HepG2 (cell line): ENCODE data around the gene SLC5A4. TPM values are rescaled to one million over a fixed set of nuclear protein-coding genes. Genes with fewer than 3 reads are reported as not detected.
A peak's percentile ranks its signal among the peaks of the same experiment; 100 is the strongest.

Source experiments
- ATAC-seq: fragments of 200-7000 bp; cut with Tn5 transposase; 3 replicates; pipeline ENCODE4 v1.9.1; 2020; ENCODE audit warnings: mild to moderate bottlenecking, moderate library complexity
- BruUV-seq: library from RNA; stranded (reverse); fragments of 400-500 nt; replicated peaks from 2 replicates; lab custom pipeline; 2021; lab: Mats Ljungman, UMichigan
- CTCF ChIA-PET: fragments of 300-600 bp; formaldehyde crosslinking; extraction: SDS; loops from one replicate; lab custom pipeline; 2021; ENCODE audit warnings: low total read pairs, inconsistent platforms, low intra/inter-chr PET ratio; lab: Yijun Ruan, JAX
- POLR2A ChIA-PET: fragments of 350-600 bp; sonication (Branson Sonifier 250); formaldehyde crosslinking; loops from one replicate; lab custom pipeline; 2020; ENCODE audit warnings: antibody characterized with exemption, inconsistent platforms; lab: Yijun Ruan, JAX
- DNase-seq: peaks from one replicate; pipeline ENCODE4 v3.0.0-alpha.2; 2015; ENCODE audit warnings: low spot score
- FAIRE-seq: peaks from 3 replicates; lab custom pipeline; 2011; peaks lifted over from hg19 to GRCh38; lab: Jason Lieb, UNC
- H2AFZ ChIP-seq: one replicate; pipeline ENCODE4 v1.6.1; 2011; ENCODE audit warnings: low read length, inconsistent platforms
- H3K27ac ChIP-seq: fragments of 300-600 bp; 3 replicates; pipeline ENCODE4 v1.8.0; 2011; ENCODE audit warnings: mixed run types, mild to moderate bottlenecking, mixed read lengths, low read length, inconsistent platforms; ENCODE audit not compliant: insufficient read depth; ENCODE audit errors: extremely low read length
- H3K27me3 ChIP-seq, 2 experiments: fragments of 200-600 bp in 1 of 2; 2 replicates in 1 of 2; 3 replicates in 1 of 2; pipeline versions ENCODE4 v1.6.0 to v1.8.0; 2011; ENCODE audit warnings: low read length in 2 of 2, mild to moderate bottlenecking in 2 of 2, moderate library complexity in 2 of 2, inconsistent platforms in 1 of 2; ENCODE audit not compliant: insufficient read depth in 2 of 2, control insufficient read depth in 1 of 2
- H3K36me3 ChIP-seq, 2 experiments: fragments of 200-600 bp in 1 of 2; replicated peaks in 1 of 2; 2 replicates in 1 of 2; 3 replicates in 1 of 2; pipeline versions ENCODE4 v1.5.1 to v1.8.0; 2011; ENCODE audit warnings: low read length in 2 of 2, inconsistent platforms in 1 of 2; ENCODE audit not compliant: insufficient read depth in 2 of 2, control insufficient read depth in 1 of 2
- H3K4me1 ChIP-seq: 2 replicates; pipeline ENCODE4 v1.5.1; 2012; ENCODE audit warnings: low read length, inconsistent platforms; ENCODE audit not compliant: insufficient read depth
- H3K4me2 ChIP-seq: 2 replicates; pipeline ENCODE4 v1.6.0; 2011; ENCODE audit warnings: low read depth, low read length, inconsistent platforms
- H3K4me3 ChIP-seq, 3 experiments: fragments of 200-600 bp in 1 of 3; sonication (generic), shearing (Covaris generic) in 1 of 3; replicated peaks in 1 of 3; 2 replicates each; pipeline ENCODE4 v1.5.1; 2011 to 2016; ENCODE audit warnings: low read length in 3 of 3, inconsistent platforms in 2 of 3, low read depth in 2 of 3, mild to moderate bottlenecking in 2 of 3, control low read depth in 1 of 3, mixed read lengths in 1 of 3; ENCODE audit not compliant: insufficient read depth in 1 of 3
- H3K79me2 ChIP-seq: one replicate; pipeline ENCODE4 v1.6.1; 2011; ENCODE audit warnings: low read length, inconsistent platforms; ENCODE audit not compliant: insufficient read depth
- H3K9ac ChIP-seq: 2 replicates; pipeline ENCODE4 v1.6.0; 2011; ENCODE audit warnings: mild to moderate bottlenecking, low read depth, low read length, inconsistent platforms; ENCODE audit not compliant: insufficient read depth
- H3K9me3 ChIP-seq: 2 replicates; pipeline ENCODE4 v1.5.1; 2012; ENCODE audit warnings: mild to moderate bottlenecking, low read length
- H4K20me1 ChIP-seq: 2 replicates; pipeline ENCODE4 v1.6.0; 2011; ENCODE audit warnings: inconsistent platforms, mild to moderate bottlenecking, low read length, moderate library complexity; ENCODE audit not compliant: insufficient read depth
- AGO1 ChIP-seq: fragments of 200-400 bp; formaldehyde crosslinking; IDR thresholded peaks from 2 replicates; pipeline ENCODE4 v1.6.1; 2017; ENCODE audit warnings: mild to moderate bottlenecking, low read depth, low read length, moderate library complexity; ENCODE audit not compliant: poor library complexity, severe bottlenecking
- BATF2 ChIP-seq: sonication (generic); formaldehyde crosslinking; IDR thresholded peaks from 2 replicates; pipeline ENCODE4 v1.8.0; 2022; ENCODE audit warnings: mild to moderate bottlenecking, missing genetic modification reagents, moderate library complexity
- GATAD2A ChIP-seq: IDR thresholded peaks from 2 replicates; pipeline ENCODE4 v1.6.1; 2016
- RBFOX2 ChIP-seq: fragments of 200-400 bp; formaldehyde crosslinking; IDR thresholded peaks from 2 replicates; pipeline ENCODE4 v1.6.1; 2017; ENCODE audit warnings: low read depth, mild to moderate bottlenecking, low read length
- REPIN1 ChIP-seq: sonication (generic); formaldehyde crosslinking; IDR thresholded peaks from 2 replicates; pipeline ENCODE4 v1.8.0; 2022; ENCODE audit warnings: missing genetic modification reagents, low read depth, mild to moderate bottlenecking, borderline replicate concordance
- ZNF629 ChIP-seq: sonication (generic); formaldehyde crosslinking; conservative IDR thresholded peaks from 2 replicates; pipeline ENCODE4 v1.5.0; 2020; ENCODE audit warnings: missing genetic modification reagents
- ZNF709 ChIP-seq: sonication (generic); formaldehyde crosslinking; IDR thresholded peaks from 2 replicates; pipeline ENCODE4 v1.5.0; 2020; ENCODE audit warnings: mild to moderate bottlenecking, missing genetic modification reagents
- ZNF773 ChIP-seq: sonication (generic); formaldehyde crosslinking; IDR thresholded peaks from 2 replicates; pipeline ENCODE4 v1.4.0; 2020; ENCODE audit warnings: missing genetic modification reagents, borderline replicate concordance
- ZNF878 ChIP-seq: sonication (generic); formaldehyde crosslinking; IDR thresholded peaks from 2 replicates; pipeline ENCODE4 v1.8.1; 2023; ENCODE audit warnings: mild to moderate bottlenecking, missing genetic modification reagents, moderate library complexity
- WGBS: methylation state at CpG from one replicate; pipeline ENCODE4 v1.1.6; 2017; ENCODE audit warnings: low lambda C conversion rate; 5-methylcytosine and 5-hydroxymethylcytosine counted together
- in situ Hi-C: cut with HindIII; loops from 2 replicates; pipeline ENCODE4 v1.10.0; 2017; ENCODE audit warnings: low pct_unique_long_range_greater_than_20kb; ENCODE audit not compliant: extremely low pct_ligation_motif_present
- intact Hi-C: fragments of 100-400 bp; cut with micrococcal nuclease; formaldehyde crosslinking; loops from one replicate; pipeline ENCODE4 v1.10.0; 2022; ENCODE audit not compliant: unreplicated experiment
- polyA plus RNA-seq, 8 experiments: library from polyadenylated mRNA; depleted of rRNA in 3 of 8; stranded (reverse) in 7 of 8; unstranded in 1 of 8; fragments of >200 nt; fragmentation: Illumina TruSeq in 4 of 8; extraction: Trizol in 4 of 8; gene quantifications; 2 replicates each; pipeline versions ENCODE4 v1.2.1 to v1.2.3, GENCODE V29; 2011 to 2016; ENCODE audit warnings: low read depth in 4 of 8, missing spikeins in 1 of 8, mixed read lengths in 1 of 8; ENCODE audit not compliant: insufficient read depth in 1 of 8
- total RNA-seq, 5 experiments: library from RNA; depleted of rRNA; stranded (reverse); fragments of >200 nt; fragmentation: Illumina TruSeq; extraction: Trizol; gene quantifications; 2 replicates each; pipeline ENCODE4 v1.2.3, GENCODE V29; 2016; ENCODE audit warnings: low read depth in 1 of 5
- TF ChIP-seq, protein P1 (sequence below): sonication (generic); formaldehyde crosslinking; IDR thresholded peaks from 2 replicates; pipeline ENCODE4 v1.5.1; 2020; ENCODE audit warnings: mild to moderate bottlenecking, missing genetic modification reagents, moderate library complexity
- TF ChIP-seq, protein P2 (sequence below): sonication (generic); formaldehyde crosslinking; IDR thresholded peaks from 2 replicates; pipeline ENCODE4 v1.8.1; 2023; ENCODE audit warnings: mild to moderate bottlenecking, missing genetic modification reagents

The SLC5A4 gene
- total and polyA plus RNA-seq, 2 of the 13 experiments (the other 11 are each of a cell fraction or from before 2014, with no cell fraction given), result not detected

GRCh38 chr22:32204040-32204855 lies 50.9 kb downstream of the SLC5A4 start:
- in situ Hi-C loops, result loop anchor here (5.0 kb wide), 1 partner anchor 63 kb away; no protein-coding TSS in a partner anchor
- peak; percentile 9 for DNase-seq
- no peaks in the 10 kb centered on the region for H4K20me1 ChIP-seq
- 27% methylated on average over 18 of the region's 42 CpGs for WGBS
- CTCF ChIA-PET, result no interaction called here
- H3K9ac ChIP-seq, result no peak overlapping the region
- no TSS peak for BruUV-seq
- FAIRE-seq, result no peak
- no peaks in the 10 kb centered on the region for H3K9me3 ChIP-seq
- peak overlapping the region; percentile 66 for H3K4me2 ChIP-seq
- H3K4me1 ChIP-seq, result peaks cover 27% of the 10 kb centered on the region
- no peak overlapping the region for H3K27ac ChIP-seq
- POLR2A ChIA-PET, result no interaction called here
- peaks cover 0 to 3% of the 10 kb centered on the region in 2 experiments; a peak in 1 of 5 replicates for H3K27me3 ChIP-seq
- H3K36me3 ChIP-seq, result no peaks in the 10 kb centered on the region
- no peaks in the 10 kb centered on the region for H3K79me2 ChIP-seq
- H2AFZ ChIP-seq, result peak overlapping the region; percentile 35
- peak; percentile 16 for ATAC-seq
- peak overlapping the region; percentile 36 to 69 (median 37); a peak in 5 of 6 replicates for H3K4me3 ChIP-seq
- intact Hi-C loops, result no loop called here
- TF ChIP-seq AGO1 (no peak), RBFOX2 (no peak), ZNF629 (CRISPR knock-in tag) (no peak), GATAD2A (CRISPR knock-in tag) (no peak), BATF2 (CRISPR knock-in tag) (no peak), ZNF709 (CRISPR knock-in tag) (no peak), ZNF773 (CRISPR knock-in tag) (no peak), ZNF878 (no peak), REPIN1 (CRISPR knock-in tag) (0 out of 2 replicates have a peak, but pooled peaks have one; percentile 31)
- TF ChIP-seq, protein P1, sequence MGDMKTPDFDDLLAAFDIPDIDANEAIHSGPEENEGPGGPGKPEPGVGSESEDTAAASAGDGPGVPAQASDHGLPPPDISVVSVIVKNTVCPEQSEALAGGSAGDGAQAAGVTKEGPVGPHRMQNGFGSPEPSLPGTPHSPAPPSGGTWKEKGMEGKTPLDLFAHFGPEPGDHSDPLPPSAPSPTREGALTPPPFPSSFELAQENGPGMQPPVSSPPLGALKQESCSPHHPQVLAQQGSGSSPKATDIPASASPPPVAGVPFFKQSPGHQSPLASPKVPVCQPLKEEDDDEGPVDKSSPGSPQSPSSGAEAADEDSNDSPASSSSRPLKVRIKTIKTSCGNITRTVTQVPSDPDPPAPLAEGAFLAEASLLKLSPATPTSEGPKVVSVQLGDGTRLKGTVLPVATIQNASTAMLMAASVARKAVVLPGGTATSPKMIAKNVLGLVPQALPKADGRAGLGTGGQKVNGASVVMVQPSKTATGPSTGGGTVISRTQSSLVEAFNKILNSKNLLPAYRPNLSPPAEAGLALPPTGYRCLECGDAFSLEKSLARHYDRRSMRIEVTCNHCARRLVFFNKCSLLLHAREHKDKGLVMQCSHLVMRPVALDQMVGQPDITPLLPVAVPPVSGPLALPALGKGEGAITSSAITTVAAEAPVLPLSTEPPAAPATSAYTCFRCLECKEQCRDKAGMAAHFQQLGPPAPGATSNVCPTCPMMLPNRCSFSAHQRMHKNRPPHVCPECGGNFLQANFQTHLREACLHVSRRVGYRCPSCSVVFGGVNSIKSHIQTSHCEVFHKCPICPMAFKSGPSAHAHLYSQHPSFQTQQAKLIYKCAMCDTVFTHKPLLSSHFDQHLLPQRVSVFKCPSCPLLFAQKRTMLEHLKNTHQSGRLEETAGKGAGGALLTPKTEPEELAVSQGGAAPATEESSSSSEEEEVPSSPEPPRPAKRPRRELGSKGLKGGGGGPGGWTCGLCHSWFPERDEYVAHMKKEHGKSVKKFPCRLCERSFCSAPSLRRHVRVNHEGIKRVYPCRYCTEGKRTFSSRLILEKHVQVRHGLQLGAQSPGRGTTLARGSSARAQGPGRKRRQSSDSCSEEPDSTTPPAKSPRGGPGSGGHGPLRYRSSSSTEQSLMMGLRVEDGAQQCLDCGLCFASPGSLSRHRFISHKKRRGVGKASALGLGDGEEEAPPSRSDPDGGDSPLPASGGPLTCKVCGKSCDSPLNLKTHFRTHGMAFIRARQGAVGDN (CRISPR knock-in tag), result peak; percentile 63; the same call in 1 of the 2 replicates
- TF ChIP-seq, protein P2, sequence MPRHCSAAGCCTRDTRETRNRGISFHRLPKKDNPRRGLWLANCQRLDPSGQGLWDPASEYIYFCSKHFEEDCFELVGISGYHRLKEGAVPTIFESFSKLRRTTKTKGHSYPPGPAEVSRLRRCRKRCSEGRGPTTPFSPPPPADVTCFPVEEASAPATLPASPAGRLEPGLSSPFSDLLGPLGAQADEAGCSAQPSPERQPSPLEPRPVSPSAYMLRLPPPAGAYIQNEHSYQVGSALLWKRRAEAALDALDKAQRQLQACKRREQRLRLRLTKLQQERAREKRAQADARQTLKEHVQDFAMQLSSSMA, result no peak
